Panc1 (cell line): ENCODE data around the gene CENPU.

Source experiments
- CTCF ChIP-seq: fragments of 450-650 bp; IDR thresholded peaks from 2 replicates; pipeline ENCODE4 v1.5.1; 2017; ENCODE audit warnings: mild to moderate bottlenecking
- POLR2AphosphoS5 ChIP-seq: IDR thresholded peaks from 2 replicates; pipeline ENCODE4 v1.6.1; 2012; ENCODE audit warnings: mild to moderate bottlenecking, low read depth, low read length, moderate library complexity
- SIN3A ChIP-seq: IDR thresholded peaks from 2 replicates; pipeline ENCODE4 v1.6.1; 2012; ENCODE audit warnings: low read depth, mild to moderate bottlenecking, low read length, moderate library complexity, borderline replicate concordance; ENCODE audit not compliant: insufficient read depth
- TCF7L2 ChIP-seq: IDR thresholded peaks from 2 replicates; pipeline ENCODE4 v1.6.1; 2011; ENCODE audit warnings: mild to moderate bottlenecking, low read depth, low read length, inconsistent platforms
- TF ChIP-seq, protein P1 (sequence below), 2 experiments: IDR thresholded peaks; 2 replicates each; pipeline ENCODE4 v1.6.1; 2011 to 2012; ENCODE audit warnings: low read depth in 2 of 2, control low read depth in 1 of 2, low read length in 1 of 2, mild to moderate bottlenecking in 1 of 2, moderate library complexity in 1 of 2; ENCODE audit not compliant: insufficient read depth in 1 of 2

GRCh38 chr4:184757810-184758209 lies 23.9 kb upstream of the CENPU start:
- TF ChIP-seq POLR2AphosphoS5 (no peak), CTCF (no peak), TCF7L2 (no peak), SIN3A (no peak)
- TF ChIP-seq, protein P1, sequence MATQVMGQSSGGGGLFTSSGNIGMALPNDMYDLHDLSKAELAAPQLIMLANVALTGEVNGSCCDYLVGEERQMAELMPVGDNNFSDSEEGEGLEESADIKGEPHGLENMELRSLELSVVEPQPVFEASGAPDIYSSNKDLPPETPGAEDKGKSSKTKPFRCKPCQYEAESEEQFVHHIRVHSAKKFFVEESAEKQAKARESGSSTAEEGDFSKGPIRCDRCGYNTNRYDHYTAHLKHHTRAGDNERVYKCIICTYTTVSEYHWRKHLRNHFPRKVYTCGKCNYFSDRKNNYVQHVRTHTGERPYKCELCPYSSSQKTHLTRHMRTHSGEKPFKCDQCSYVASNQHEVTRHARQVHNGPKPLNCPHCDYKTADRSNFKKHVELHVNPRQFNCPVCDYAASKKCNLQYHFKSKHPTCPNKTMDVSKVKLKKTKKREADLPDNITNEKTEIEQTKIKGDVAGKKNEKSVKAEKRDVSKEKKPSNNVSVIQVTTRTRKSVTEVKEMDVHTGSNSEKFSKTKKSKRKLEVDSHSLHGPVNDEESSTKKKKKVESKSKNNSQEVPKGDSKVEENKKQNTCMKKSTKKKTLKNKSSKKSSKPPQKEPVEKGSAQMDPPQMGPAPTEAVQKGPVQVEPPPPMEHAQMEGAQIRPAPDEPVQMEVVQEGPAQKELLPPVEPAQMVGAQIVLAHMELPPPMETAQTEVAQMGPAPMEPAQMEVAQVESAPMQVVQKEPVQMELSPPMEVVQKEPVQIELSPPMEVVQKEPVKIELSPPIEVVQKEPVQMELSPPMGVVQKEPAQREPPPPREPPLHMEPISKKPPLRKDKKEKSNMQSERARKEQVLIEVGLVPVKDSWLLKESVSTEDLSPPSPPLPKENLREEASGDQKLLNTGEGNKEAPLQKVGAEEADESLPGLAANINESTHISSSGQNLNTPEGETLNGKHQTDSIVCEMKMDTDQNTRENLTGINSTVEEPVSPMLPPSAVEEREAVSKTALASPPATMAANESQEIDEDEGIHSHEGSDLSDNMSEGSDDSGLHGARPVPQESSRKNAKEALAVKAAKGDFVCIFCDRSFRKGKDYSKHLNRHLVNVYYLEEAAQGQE (IDR thresholded peaks at IDR 0.05; ENCODE audit: insufficient read depth in 1 of 2, low read depth in 2 of 2, low read length in 1 of 2) = no peak
